GM10248 (cell line): ENCODE data around the gene AGPAT3.

Experiments
- CTCF ChIA-PET: fragments of 300-600 bp; sonication (Branson Sonifier 250); formaldehyde crosslinking; extraction: SDS; loops from one replicate; lab custom pipeline; 2021; ENCODE audit warnings: antibody characterized with exemption; lab: Yijun Ruan, JAX
- POLR2A ChIA-PET: fragments of 350-650 bp; sonication (Branson Sonifier 250); formaldehyde crosslinking; extraction: SDS; loops from one replicate; lab custom pipeline; 2020; ENCODE audit warnings: antibody characterized with exemption; lab: Yijun Ruan, JAX
- DNase-seq: peaks from one replicate; pipeline ENCODE4 v3.0.0; 2012; ENCODE audit errors: extremely low spot score
- CTCF ChIP-seq: IDR thresholded peaks from 2 replicates; pipeline ENCODE4 v1.5.1; 2012; ENCODE audit warnings: mild to moderate bottlenecking, low read depth; ENCODE audit errors: extremely low read depth, missing control alignments, control extremely low read depth

The AGPAT3 gene

GRCh38 chr21:43864962-43865539 lies at the start of gene AGPAT3:
AGPAT3 (plus strand) TSS chr21:43865223; CDS start chr21:43959682, 94,459 bp downstream.
- peak; percentile 66 for DNase-seq
- POLR2A ChIA-PET: no interaction called here
- peak; percentile 21 for TF ChIP-seq CTCF
- CTCF ChIA-PET: interaction anchor here (1.5 kb wide), 1 partner anchor 74 kb away, joined by 4 read pairs; no protein-coding TSS in a partner anchor

GRCh38 chr21:43815991-43816390 lies 49.0 kb upstream of the AGPAT3 start:
- TF ChIP-seq CTCF: no peak
- ChIA-PET POLR2A (no interaction called here), CTCF (interaction anchor here (0.9 to 1.9 kb wide), 4 partner anchors 17 to 124 kb away, joined by 3 to 5 read pairs (median 4); no protein-coding TSS in a partner anchor)
- no peak for DNase-seq

GRCh38 chr21:43816611-43817071 lies 48.4 kb upstream of the AGPAT3 start:
- TF ChIP-seq CTCF: peak; percentile 5
- ChIA-PET CTCF (interaction anchor here (0.9 to 1.9 kb wide), 4 partner anchors 14 to 123 kb away, joined by 3 to 5 read pairs (median 4); no protein-coding TSS in a partner anchor), POLR2A (no interaction called here)
- DNase-seq: no peak

- ChIA-PET POLR2A (interaction anchor here (0.5 to 0.6 kb wide), 2 partner anchors 23 to 62 kb away, joined by 3 to 4 read pairs; no protein-coding TSS in a partner anchor), CTCF (interaction anchor here (0.7 to 1.9 kb wide), 7 partner anchors 9 to 62 kb away, joined by 3 to 5 read pairs (median 3); no protein-coding TSS in a partner anchor)
- no peak for DNase-seq
- TF ChIP-seq CTCF: no peak
These were observed 47.6 kb upstream of the AGPAT3 start for GRCh38 chr21:43817157-43818086.

GRCh38 chr21:43818685-43819084 lies 46.3 kb upstream of the AGPAT3 start:
- TF ChIP-seq CTCF: no peak
- CTCF ChIA-PET: interaction anchor here (1.0 to 2.0 kb wide), 4 partner anchors 8 to 49 kb away, joined by 3 to 6 read pairs (median 4); no protein-coding TSS in a partner anchor
- POLR2A ChIA-PET: no interaction called here
- no peak for DNase-seq
